ENCODE measurements around the gene ADSS1.
A peak's percentile ranks its signal among the peaks of the same experiment; 100 is the strongest.
"Not testable (repeated sequence)": the region's sequence is repeated elsewhere in the genome, so short reads cannot be mapped to it uniquely, and the experiment has no call there.

The ADSS1 gene

DNA sequence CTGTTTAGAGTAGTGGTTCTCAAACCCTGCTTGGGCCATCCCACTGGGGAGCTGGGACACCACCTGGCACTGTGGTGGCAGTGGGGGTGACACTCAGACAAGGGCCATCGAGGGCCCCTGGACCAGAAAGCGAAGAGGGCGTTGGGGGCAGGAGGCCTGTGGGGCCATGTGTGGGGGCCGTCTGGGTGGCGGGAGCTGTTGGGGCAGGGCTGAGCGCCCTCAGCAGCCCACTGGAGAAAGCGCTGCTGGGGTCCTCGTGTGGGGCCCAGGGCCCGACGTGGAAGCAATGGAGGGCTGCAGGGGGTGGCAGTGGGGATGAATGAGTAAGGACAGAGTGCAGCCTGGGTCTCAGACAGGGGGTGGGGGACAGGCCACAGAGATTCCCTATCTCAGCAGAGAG is 5.9 kb upstream of the ADSS1 start:
- no peak for DNase-seq

DNA sequence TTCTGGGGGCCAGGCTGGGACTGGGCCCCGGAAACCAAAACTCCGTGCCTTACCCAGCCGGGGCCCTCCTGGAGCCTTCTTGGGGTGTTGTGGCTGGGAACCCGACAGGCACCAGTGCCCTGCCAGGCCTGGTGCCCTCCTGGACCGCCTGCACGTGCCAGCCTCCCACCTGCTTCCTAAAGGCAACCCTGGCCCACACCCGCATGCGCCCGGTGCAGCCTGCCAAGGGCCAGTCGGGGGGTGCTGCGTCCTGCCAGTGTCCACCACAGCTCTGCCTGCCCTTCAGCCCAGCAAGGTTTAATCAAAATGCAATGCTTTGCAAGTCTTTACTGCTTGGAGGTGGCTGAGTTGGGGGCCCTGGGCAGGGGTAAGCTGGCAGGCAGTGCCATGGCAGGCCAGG is 5.2 kb upstream of the ADSS1 start:
- no peak for DNase-seq

GRCh38 chr14:104719343-104719742 is 4.7 kb upstream of the ADSS1 start:
- DNase-seq = no peak

DNA sequence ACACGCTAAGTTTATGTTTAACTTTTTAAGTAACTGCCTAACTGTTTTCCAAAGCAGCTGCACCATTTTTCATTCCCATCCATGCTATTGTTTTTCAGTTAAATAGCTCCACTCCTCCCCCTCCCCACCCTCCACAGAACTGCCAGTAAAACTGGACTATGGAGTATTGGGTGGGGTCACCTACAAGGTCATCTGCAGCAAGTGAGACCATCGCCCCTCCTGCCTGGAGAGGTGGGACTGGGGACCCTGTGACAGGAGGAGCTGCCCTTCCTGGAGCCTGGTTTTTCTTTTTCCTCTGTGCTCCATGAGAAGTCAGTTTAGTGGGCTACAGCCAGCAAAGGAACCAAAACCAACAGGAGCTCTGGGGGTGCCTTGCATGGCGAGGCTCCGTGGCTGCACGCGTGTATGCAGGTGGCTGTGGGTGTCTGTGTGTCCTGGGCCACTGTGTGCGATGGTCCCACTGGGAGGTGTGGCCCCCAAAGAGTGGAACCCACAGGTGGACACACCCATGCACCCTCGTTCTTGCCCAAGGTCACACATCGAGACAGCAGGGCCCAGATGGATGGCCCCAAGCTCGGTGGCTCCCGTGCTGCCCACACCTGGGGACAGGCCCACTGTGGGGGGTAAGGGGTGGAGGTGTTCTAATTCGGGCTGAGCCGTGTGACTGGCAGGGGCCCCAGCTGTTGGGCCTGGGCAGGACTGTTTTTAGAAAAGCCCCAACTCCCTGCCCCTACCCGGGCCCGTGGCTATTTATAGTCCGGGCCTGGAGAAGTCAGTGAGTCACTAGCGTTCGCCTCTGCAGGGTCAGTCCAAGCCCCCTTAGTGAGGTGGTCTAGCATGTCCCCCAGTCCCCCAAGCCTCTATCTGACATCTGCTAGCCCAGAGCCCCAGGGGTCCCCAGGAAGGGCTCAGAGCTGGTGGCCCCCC is 2.3 kb upstream of the ADSS1 start:
- no peak for DNase-seq

- no peak for DNase-seq
Measured at GRCh38 chr14:104722938-104723650, 935 bp upstream of the ADSS1 start.

DNA sequence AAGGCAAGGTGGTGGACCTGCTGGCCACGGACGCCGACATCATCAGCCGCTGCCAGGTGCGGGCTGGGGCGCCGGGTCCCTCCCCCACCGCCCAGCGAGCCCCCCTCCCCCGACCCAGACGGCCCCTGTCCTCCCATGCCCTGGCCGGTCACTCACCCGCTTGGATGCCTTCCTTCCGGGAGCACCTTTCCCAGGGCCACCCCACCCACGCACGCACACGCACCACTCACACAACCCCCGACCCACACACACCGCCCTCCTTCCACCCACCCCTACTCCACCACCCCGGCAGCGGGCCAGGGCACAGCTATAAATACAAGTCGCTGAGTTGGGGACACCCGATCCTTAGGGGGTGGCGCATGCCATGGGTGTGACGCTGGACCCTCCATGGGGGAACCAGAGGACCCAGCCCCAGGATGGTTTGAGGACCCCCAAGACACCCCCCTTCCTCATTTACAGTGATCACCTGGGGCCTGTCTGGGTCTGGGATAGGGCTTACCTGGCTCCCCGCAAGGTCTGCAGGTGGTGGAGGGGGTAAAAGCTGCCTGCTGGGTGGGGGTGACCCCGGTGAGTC is 465 bp downstream of the ADSS1 start:
- DNase-seq = no peak

DNA sequence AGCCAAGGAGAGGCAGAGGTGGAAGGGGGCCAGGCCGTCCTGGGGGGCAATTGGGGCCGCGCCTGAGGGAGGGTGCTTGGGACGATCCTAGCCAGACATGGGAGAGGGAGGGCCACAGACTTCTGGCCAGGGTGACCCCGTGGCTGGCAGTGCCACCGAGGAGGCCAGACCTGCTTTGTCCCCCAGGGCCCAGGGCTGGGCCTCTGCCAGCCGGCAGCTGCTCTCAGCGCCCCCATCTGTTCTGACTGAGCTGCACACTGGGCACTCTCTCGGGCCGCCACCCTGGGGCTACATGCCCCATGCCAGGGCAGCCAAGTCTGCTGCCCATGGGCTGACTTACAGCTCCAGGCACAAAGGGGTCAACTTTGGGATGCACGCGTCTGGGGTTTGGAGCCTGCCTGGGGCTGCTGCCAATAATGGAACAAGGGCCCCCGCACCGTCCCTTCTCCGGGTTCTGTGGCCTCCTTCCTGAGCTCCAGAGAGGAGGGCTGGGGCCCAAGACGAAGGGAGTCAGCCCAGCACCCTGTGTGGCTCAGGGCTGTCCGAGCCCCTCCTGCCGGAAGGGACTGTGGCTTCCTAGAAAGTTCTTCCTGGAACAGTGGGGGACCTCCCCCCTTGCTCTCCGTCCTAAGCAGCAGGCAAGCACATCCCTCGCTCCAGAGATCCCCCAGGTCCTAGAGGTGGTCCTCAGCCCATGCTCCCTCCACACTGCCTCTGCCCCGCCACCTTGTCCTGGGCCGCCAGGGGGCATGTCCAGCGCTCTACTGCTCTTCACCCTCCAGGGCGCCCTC is 1.1 kb downstream of the ADSS1 start:
- DNase-seq = peak; percentile 72

DNA sequence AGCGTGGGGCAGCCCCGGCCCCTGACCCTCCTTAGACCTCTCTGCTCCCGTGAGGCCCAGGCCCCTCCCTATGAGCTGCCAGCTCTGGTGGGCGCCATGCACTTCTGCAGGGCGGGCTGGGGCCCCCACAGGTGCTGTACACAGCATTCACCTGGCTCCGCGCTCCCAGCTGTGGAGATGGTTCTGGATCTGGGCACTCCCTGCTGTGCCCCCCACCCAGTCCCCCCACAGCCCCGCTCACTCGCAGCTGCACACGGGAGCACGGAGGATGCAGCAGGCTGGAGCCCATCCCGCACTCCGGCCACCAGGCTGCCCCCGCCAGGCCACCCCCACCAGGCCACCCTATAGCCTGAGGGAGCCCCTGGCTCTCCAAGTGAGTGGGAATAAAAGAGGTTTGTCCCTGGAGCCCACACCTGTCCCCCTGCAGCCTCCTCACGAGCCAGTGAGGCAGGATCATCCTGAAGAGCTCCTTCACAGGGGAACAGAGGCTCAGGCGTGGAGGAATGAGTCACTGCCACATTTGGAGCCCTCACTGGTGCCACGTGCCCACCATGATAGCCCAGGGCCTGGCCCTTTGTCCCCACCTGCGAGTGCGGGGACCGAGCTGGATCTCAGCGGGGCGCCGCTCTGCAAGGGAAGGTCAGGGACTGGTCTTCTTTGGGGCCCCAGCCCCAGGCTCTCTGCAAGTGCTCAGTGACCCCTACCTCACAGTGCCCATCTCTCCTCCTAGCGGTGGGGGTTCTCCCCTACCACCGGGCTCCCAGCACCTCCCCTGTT is 1.9 kb downstream of the ADSS1 start:
- no peak for DNase-seq

GRCh38 chr14:104726600-104727451 is 2.8 kb downstream of the ADSS1 start:
- DNase-seq = no peak

DNA sequence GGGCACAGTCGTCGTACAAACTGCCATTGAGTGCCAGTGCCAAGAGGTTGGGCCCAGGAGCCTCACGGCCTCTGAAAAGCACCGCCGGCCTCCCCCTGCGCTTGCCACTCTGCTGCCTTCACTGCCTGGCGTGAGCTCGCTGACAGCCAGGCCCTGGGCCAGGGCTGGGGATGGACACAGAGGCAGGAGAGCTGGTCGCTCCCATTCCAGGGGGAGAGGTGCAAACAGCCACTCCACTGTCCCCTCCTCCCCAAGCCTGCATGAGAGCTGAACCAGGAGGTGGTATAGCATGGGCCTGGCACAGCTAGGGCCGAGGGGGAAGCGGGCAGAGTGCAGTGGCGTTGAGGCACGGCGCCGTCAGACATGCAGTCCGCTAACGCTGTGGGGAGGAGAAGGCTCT is 4.6 kb downstream of the ADSS1 start:
- no peak for DNase-seq

- DNase-seq = not testable (repeated sequence)
Measured at GRCh38 chr14:104729176-104729834, 5.3 kb downstream of the ADSS1 start.

DNA sequence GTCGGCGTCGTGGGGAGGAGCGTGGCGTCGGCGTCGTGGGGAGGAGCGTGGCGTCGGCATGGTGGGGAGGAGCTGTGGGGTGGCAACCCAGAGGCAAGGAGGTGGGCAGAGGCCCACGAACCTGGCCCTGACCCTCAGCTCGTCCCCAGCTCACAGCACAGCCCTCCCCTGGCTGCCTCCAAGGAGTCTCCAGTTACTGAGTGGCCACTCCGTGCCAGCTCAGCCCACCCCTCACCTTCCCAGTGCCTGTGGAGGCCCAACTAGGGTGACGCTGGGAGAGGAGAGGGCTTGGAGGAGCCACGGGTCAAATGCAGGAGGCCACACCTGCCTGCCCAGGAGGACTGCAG is 5.8 kb downstream of the ADSS1 start:
- no peak for DNase-seq

DNA sequence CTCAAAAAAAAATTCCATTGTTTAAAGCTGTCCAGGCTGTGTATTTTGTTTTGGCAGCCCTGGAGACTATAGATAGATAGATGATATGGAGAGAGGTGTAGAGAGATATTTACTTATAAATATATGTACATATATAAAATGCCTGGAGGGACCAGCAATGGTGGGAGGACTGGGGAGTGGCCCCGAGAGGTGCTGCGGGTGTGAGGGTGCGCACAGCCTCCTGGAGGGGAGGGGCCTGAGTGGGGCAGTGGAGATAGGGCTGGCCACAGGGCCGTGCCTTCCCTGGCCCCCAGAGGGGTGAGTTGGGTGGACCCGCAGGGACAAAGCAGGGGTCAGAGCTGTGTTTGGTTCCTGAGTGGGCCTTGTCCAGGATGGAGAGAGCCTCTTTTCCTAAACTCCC is 6.5 kb downstream of the ADSS1 start:
- no peak for DNase-seq

DNA sequence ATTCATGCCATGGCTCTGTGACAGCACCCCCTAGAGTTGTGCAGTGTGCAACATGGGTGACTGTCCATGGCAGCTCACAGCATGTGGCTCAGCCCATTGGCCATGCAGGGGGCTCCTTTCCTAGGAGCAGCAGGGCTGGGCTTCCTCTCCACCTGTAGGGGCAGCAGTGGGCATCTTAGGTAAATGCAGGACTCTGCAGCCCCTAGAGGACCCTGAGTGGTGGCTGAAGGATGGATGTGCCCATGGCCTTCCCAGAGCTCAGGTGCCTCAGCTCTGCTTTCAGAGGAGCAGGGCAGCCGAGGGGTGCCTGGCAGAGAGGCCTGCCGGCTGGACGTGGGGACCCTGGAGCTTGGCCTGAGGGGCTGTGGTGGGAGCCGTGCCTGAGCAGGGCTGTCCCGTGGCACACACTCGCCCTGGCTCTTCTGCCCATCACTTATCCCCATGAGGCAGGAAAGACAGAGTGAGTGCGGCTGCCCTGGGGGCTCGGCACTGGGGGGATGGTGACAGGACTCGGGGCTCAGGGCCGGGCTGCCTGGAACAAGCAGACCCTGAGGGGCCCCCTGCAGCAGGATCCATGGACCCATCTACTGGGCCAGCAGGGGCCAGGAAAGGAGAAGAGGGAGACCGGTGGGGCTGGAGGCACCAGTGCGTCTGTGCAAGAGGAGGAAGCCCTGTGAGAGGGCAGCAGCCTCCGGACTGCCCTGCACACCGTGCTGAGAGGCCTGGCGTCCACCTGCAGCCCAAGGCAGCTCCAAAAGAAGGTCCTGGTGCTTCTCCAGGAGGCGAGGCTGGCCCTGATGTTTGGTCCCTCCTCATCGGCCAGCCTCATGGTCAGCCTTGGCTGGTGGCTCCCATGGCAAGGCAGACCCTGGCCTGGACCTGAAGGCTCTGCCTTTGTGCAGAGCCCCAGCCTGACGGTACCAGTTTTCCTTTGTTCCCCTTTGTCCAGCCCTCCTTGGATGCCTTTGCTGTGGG is 7.6 kb downstream of the ADSS1 start:
- DNase-seq = no peak

GRCh38 chr14:104732355-104732804 is 8.4 kb downstream of the ADSS1 start:
- no peak for DNase-seq

- no peak for DNase-seq
Measured at GRCh38 chr14:104732931-104733681, 9.1 kb downstream of the ADSS1 start.

DNA sequence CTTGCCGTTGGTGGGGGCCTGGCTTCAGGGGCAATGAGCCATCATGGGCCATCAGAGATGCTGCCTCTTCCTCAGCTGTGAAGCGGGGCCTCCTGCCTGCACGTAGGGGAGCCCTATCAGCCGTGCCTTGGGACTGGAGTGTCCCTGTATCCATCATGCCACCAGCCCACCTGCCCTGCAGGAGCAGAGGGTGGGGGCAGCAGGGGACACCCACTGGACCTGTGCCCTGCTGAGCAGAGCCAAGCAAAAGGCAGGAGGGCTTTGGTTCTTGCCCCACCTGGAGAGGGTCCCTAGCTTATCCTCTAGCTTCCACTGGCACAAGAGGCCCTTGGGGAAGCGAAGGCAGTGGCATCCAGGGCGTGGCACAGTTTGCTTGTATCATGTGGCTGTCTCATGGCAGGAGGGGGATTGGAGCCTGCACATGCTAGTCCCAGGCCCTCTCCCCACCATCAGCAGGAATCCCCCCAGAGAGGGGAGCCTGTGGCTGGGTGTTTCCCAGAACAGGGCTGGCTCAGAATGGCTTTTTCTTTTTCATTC is 10.1 kb downstream of the ADSS1 start:
- DNase-seq = no peak

DNA sequence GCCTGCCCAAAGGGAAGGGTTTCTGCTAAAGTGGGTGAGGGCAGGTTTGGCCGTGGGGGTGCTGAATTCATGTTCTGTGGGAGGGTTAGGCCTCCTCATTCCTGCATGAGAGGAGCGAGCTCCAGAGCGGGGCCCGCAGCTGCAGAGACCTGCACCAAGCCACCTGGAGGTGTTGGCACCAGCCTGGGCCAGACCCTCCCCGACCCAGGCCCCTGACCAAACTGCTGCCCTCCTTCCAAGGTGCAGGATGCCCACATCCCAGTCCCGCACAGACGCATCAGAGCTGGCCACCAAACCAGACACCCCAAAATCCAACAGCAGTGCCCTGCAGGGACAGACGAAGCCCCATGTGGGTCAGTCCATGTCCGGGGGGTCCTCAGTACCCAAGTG is 10.6 kb downstream of the ADSS1 start:
- DNase-seq = no peak
